SK-N-SH treated with all-trans-retinoic acid at 6 μM for 48 hours (cell line): ENCODE results near the gene TSPAN9.

Source experiments
- BACH2 ChIP-seq: fragments of 250-450 bp; sonication (Bioruptor Pico); IDR thresholded peaks from 2 replicates; pipeline ENCODE4 v1.9.0; 2021; ENCODE audit warnings: mild to moderate bottlenecking, borderline replicate concordance
- TCF4 ChIP-seq: fragments of 250-450 bp; sonication (Bioruptor Pico); IDR thresholded peaks from 2 replicates; pipeline ENCODE4 v1.8.0; 2021; ENCODE audit warnings: mild to moderate bottlenecking, moderate library complexity, borderline replicate concordance
- ZFP3 ChIP-seq: fragments of 250-450 bp; sonication (Bioruptor Pico); IDR thresholded peaks from 2 replicates; pipeline ENCODE4 v1.5.0; 2020; ENCODE audit warnings: mild to moderate bottlenecking, moderate library complexity
- ZNF70 ChIP-seq: fragments of 450-650 bp; formaldehyde crosslinking; IDR thresholded peaks from 2 replicates; pipeline ENCODE4 v1.5.0; 2020; ENCODE audit warnings: mild to moderate bottlenecking, moderate library complexity
- ZNF8 ChIP-seq: fragments of 450-650 bp; formaldehyde crosslinking; IDR thresholded peaks from 2 replicates; pipeline ENCODE4 v1.5.0; 2020; ENCODE audit warnings: mild to moderate bottlenecking, moderate library complexity
- TF ChIP-seq, protein P1 (sequence below): fragments of 250-450 bp; sonication (Bioruptor Pico); IDR thresholded peaks from 2 replicates; pipeline ENCODE4 v1.5.1; 2021; ENCODE audit warnings: mild to moderate bottlenecking, moderate library complexity
- TF ChIP-seq, protein P2 (sequence below): fragments of 250-450 bp; sonication (Bioruptor Pico); IDR thresholded peaks from 2 replicates; pipeline ENCODE4 v1.5.1; 2020; ENCODE audit warnings: low read depth, mild to moderate bottlenecking, moderate library complexity

DNA sequence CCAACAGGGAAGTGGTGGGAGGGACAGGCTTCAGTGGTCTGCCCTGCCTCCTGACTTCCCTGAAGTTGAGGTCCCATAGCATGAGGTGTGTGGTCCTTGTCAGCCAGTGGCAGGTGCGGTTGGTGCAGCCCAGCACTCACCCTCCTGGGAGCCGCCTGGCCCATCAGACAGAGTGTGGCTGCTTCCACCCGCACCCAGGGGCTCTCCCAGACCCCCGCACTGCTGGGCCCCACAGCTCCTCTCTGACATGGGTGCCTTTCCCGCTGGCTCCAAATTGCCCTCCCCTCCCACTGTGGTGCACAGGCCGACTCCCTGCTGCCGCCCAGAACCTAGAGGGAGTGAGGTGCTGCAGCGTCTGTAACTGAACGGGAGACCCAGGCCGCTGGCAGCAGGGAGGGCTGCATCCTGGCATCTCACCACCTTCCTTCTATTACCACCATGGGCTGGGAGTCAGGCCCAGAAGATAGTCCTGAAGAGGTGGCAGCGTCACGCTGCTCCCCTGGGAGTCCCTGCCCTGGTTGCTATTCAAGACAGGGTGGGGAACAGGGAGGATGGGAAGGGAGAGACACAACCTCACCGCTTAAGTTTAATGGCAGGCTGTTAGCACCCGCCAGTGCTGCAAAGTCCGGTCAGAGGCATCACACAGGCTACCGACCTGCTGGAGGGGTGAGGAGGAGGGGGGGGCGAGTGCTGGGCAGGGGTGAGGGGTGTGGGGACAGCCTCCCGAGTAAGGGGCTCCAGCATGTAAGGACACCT lies 233.3 kb downstream of the TSPAN9 start:
- TF ChIP-seq, protein P1, sequence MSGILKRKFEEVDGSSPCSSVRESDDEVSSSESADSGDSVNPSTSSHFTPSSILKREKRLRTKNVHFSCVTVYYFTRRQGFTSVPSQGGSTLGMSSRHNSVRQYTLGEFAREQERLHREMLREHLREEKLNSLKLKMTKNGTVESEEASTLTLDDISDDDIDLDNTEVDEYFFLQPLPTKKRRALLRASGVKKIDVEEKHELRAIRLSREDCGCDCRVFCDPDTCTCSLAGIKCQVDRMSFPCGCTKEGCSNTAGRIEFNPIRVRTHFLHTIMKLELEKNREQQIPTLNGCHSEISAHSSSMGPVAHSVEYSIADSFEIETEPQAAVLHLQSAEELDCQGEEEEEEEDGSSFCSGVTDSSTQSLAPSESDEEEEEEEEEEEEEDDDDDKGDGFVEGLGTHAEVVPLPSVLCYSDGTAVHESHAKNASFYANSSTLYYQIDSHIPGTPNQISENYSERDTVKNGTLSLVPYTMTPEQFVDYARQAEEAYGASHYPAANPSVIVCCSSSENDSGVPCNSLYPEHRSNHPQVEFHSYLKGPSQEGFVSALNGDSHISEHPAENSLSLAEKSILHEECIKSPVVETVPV (CRISPR knock-in tag), result no peak
- TF ChIP-seq ZFP3 (CRISPR knock-in tag) (no peak), TCF4 (CRISPR knock-in tag) (no peak), BACH2 (CRISPR knock-in tag) (no peak), ZNF8 (CRISPR knock-in tag) (no peak), ZNF70 (CRISPR knock-in tag) (no peak)
- TF ChIP-seq, protein P2, sequence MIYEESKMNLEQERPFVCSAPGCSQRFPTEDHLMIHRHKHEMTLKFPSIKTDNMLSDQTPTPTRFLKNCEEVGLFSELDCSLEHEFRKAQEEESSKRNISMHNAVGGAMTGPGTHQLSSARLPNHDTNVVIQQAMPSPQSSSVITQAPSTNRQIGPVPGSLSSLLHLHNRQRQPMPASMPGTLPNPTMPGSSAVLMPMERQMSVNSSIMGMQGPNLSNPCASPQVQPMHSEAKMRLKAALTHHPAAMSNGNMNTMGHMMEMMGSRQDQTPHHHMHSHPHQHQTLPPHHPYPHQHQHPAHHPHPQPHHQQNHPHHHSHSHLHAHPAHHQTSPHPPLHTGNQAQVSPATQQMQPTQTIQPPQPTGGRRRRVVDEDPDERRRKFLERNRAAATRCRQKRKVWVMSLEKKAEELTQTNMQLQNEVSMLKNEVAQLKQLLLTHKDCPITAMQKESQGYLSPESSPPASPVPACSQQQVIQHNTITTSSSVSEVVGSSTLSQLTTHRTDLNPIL (CRISPR knock-in tag), result no peak
